CD4-positive, alpha-beta T cell treated with Interleukin-1 beta for 1 hour (primary cell): ENCODE results near the gene MKX.
"Not testable (repeated sequence)": the region's sequence is repeated elsewhere in the genome, so short reads cannot be mapped to it uniquely, and the experiment has no call there.

Source experiments
- DNase-seq, 2 donors: peaks; one replicate each; pipeline ENCODE4 v3.0.0-alpha.2; 2020 to 2022

The MKX gene

DNA sequence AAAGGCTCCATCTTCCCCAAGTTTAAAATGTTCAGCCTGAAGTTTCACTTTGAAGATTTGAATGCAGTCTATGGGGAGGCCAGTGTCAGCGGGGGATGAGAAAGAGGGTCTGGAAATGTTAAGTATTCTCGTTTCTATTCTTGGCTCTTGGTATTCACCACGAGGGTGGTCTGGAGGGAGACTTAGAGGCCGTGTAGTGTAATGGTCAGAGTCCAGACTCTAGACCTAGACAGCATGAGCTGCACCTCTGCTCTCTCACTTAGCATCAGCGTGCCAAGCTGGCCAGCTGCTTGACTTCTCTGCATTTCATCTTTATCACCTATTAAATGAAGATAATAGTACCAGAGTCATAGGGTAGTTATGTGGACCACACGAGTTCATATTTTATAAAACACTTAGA, 57.9 kb downstream of the MKX start:
- no peak for DNase-seq

- no peak for DNase-seq
Measured at GRCh38 chr10:27687326-27687725, 58.3 kb downstream of the MKX start.

DNA sequence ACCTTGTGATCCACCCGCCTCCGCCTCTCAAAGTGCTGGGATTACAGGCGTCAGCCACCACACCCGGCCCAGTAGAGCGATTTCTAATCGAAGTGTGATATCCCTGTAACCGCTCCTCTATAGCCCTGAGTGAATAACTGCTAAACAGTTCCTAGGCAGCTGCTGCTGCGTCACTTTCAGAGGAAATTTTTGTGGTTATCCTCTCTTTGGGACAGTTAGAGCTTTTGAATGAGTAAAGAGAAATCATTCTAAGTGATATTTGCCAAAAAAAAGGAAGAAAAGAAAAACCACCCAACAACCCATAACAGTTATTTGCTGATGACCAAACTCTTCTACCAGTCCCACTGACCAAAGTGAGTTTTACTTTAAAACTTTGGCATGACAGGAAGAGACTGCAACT, 59.9 kb downstream of the MKX start:
- no peak for DNase-seq

DNA sequence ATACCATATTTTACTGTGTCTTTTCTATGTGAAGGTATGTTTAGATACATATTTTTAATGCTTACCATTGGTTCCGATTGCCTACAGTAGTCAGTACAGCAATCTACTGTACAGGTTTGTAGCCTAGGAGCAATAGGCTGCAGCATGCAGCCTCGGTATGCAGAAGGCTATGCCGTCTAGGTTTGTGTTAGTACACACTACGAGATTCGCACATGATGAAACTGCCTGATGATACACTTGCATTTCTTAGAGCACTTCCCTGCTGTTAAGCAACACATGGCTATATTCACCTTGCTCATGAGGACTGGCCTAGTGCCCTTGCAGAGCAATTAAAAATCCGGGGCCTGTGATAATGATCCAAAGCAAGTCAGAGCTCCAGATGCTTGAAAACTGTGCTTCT, 62.4 kb downstream of the MKX start:
- DNase-seq = no peak

- not testable (repeated sequence) for DNase-seq
Measured at GRCh38 chr10:27681795-27682194, 63.8 kb downstream of the MKX start.

GRCh38 chr10:27680691-27681605, 64.7 kb downstream of the MKX start:
- DNase-seq = no peak

DNA sequence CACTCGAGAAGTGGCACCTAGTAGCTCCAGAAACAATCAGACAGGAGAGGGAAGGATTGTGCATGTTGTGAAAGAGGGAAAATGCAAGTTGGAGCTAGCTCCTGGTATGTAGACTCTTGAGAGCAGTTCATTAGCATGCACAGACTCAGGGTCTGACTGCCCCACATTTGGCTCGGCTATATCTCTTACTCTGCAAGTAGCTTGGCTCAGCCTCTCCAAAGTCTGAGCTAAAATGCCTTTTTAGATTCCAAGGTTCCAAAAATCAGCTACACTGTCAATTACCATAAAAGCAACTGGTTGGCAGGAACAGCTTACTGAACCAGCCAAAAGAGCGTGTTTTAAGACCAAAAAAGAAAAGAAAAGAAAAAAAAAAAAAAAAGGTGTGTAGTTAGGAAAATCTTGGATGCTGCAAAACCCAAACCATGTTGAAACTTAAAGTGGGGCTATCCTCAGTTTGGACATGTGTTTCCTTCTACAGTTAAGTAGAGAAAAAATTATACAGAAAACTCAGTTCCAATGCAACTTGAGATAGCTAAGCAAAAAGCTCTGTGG, 65.5 kb downstream of the MKX start:
- DNase-seq = no peak

DNA sequence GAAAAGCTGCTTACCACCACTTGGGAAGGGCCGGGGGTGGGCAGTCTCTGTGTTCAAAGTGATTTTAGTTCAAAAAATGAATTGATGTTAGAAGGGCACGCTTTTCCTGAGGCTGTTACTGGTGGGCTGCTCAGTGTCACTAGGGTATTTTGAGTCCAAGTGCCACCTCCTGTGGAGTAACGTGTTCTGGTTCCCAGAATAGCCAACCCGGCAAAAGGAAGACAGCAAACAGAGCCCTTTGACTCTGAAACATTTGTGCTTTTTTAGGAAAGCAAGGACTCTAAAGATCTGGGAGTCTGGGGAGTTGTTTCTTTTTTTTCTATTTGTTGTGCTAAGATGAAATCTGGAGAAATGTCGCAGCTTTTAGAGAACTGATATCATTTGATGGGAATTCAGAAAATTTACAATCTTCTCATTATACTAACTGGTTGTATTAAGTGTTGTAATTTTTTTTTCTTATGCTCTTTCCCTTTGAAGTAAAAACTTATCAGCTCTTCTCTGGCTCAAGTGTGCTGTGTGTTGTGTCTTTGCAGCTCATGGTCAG, 66.2 kb downstream of the MKX start:
- DNase-seq = no peak

- DNase-seq = no peak
Measured at GRCh38 chr10:27678166-27678565, 67.5 kb downstream of the MKX start.

- DNase-seq = no peak
Measured at GRCh38 chr10:27673065-27673464, 72.6 kb downstream of the MKX start.

DNA sequence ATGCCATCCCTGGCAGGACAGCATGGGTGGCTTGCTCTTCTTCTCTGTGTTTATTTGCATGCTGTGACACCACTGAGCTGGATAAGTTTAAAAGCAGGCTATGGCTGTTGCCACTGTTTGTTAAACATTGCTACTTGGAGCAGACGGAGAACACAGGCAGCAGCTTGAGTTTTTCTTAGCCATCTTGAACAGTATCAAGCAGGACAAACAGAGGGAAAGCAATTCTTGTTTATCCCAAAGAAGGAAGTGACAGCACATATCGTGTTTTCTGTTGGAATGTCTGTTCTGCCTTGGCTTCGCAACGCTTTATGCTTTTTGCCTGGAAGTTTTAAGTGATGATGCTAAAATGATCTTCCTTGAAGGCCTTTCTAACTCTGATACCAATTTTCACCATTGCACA, 73.8 kb downstream of the MKX start:
- DNase-seq = no peak

- no peak for DNase-seq
Measured at GRCh38 chr10:27664461-27664860, 81.2 kb downstream of the MKX start.

DNA sequence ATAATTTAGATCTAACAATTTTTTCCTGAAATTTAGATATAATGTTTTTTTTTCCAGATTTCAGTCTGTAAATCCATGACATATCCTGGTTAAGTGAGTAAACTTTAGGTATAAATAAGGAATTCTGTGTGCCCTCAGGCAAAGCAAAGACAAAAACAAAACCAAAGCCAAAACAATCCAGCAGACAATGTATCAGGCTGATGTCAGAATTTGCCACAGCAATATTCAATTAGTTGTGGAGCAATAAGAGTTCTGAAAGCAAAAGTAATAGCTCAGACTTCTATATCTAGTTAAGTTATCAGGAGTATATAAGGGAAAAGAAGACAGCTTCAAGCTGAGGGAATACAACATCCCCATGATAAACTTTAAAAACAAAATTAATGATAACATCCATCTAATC, 82.0 kb downstream of the MKX start:
- no peak for DNase-seq

GRCh38 chr10:27661514-27662286, 83.9 kb downstream of the MKX start:
- DNase-seq = no peak

DNA sequence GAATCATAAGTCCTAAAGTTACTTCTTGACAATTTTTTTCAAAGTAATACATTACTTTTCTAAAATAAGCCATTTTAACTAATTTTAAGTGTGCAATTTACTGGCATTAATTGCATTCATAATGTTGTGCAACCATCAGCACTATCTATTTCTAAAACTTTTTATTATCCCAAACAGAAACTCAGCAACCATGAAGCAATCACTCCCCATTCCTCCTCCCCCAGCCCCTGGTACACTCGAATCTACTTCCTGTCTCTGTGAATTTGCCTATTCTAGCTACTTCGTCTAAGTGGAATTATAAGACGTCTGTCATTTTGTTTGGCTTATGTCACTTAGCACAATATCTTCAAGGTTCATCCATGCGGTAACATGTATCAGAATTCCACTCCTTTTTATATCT, 84.9 kb downstream of the MKX start:
- no peak for DNase-seq

DNA sequence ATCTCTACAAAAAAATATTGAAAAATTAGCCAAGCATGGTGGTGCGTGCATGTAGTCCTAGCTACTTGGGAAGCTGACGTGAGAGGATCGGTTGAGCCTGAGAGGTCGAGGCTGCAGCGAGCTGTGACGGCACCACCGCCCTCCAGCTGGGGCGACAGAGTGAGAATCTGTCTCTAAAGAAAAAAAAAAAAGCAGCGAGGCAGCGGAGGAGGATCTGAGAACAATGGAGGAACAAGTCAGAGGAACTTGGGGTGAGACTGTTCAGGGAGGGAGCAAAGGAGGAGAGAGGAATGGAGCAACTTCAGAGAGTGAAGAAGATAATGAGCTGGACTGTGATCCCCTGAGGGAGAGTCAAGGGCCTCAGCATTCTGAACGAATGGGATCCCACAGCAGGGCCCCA, 85.4 kb downstream of the MKX start:
- no peak for DNase-seq

GRCh38 chr10:27659786-27660185, 85.8 kb downstream of the MKX start:
- no peak for DNase-seq

GRCh38 chr10:27658788-27659187, 86.8 kb downstream of the MKX start:
- no peak for DNase-seq

- DNase-seq = no peak
Measured at GRCh38 chr10:27655296-27655695, 90.3 kb downstream of the MKX start.

- no peak for DNase-seq
Measured at GRCh38 chr10:27654284-27654683, 91.3 kb downstream of the MKX start.

GRCh38 chr10:27646604-27647175, 98.9 kb downstream of the MKX start:
- no peak for DNase-seq

GRCh38 chr10:27646194-27646593, 99.4 kb downstream of the MKX start:
- DNase-seq = no peak

DNA sequence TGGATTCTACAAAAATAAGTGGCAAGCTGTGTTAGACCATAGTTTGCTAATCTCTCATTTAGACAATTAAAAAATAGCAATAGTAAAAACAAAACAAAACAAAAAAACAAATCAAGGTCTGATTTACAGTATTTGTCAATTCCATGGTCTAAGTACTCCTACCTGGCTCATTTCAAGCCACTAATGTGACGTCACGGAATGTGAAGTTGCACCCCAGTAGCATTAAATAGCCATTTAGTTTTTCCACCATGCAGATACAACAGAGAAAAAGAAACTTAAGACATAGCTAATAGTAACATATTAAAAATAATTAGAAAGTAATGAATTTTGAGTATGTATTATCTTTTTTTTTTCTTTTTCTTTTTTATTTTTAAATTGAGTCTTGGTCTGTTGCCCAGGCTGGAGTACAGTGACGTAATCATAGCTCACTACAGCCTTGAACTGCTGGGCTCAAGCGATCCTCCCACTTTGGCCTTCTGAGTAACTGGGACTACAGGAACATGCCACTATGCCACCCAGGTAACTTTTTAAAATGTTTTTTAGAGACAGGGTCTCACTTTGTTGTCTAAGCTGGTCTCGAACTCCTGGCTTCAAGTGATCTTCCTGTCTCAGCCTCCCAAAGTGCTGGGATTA, 101.2 kb downstream of the MKX start:
- DNase-seq = no peak
